GM20000 (cell line): Measurements from ENCODE around the gene CRBN.

Source experiments
- DNase-seq: peaks from one replicate; pipeline ENCODE4 v3.0.0; 2012; ENCODE audit warnings: low spot score
- CTCF ChIP-seq: IDR thresholded peaks from 2 replicates; pipeline ENCODE4 v1.5.1; 2012; ENCODE audit warnings: mild to moderate bottlenecking, control low read depth; ENCODE audit errors: extremely low read depth, missing control alignments

Gene CRBN

GRCh38 chr3:3179407-3180094 is at the start of gene CRBN:
Gene CRBN, minus strand, starts transcription at chr3:3179691. Its CDS starts 4 bp downstream, at chr3:3179687.
- peak; percentile 97 for DNase-seq
- TF ChIP-seq CTCF = peak; percentile 99

GRCh38 chr3:3227640-3228039 is 48.1 kb upstream of the CRBN start:
- TF ChIP-seq CTCF = no peak
- DNase-seq = no peak

- DNase-seq = no peak
- TF ChIP-seq CTCF = no peak
Measured at GRCh38 chr3:3221528-3221927, 42.0 kb upstream of the CRBN start.

GRCh38 chr3:3216401-3216800 is 36.9 kb upstream of the CRBN start:
- DNase-seq = no peak

GRCh38 chr3:3212781-3213440 is 33.4 kb upstream of the CRBN start:
- no peak for TF ChIP-seq CTCF
- no peak for DNase-seq

More at GRCh38 chr3:3216401-3216800, 36.9 kb upstream of the CRBN start:
- TF ChIP-seq CTCF = no peak

GRCh38 chr3:3209714-3210113 is 30.2 kb upstream of the CRBN start:
- TF ChIP-seq CTCF = no peak

GRCh38 chr3:3209057-3209456 is 29.6 kb upstream of the CRBN start:
- no peak for DNase-seq

More at GRCh38 chr3:3209714-3210113, 30.2 kb upstream of the CRBN start:
- DNase-seq = no peak

More at GRCh38 chr3:3209057-3209456, 29.6 kb upstream of the CRBN start:
- TF ChIP-seq CTCF = no peak
